NCI-H2029 treated with DMSO at 0.1 percent for 48 hours (cell line): ENCODE results near the gene CSMD2.
"Not testable (repeated sequence)": the region's sequence is repeated elsewhere in the genome, so short reads cannot be mapped to it uniquely, and the experiment has no call there.

Source experiments
- DNase-seq: peaks from one replicate; lab custom pipeline; 2025; lab: John Stamatoyannopoulos, UW

CSMD2 gene

GRCh38 chr1:33535334-33535733 lies 629.7 kb downstream of the CSMD2 start:
- no peak for DNase-seq

GRCh38 chr1:33532936-33533335 lies 632.1 kb downstream of the CSMD2 start:
- DNase-seq = no peak

GRCh38 chr1:33532250-33532649 lies 632.8 kb downstream of the CSMD2 start:
- no peak for DNase-seq

GRCh38 chr1:33529957-33530356 lies 635.1 kb downstream of the CSMD2 start:
- DNase-seq = no peak

GRCh38 chr1:33527934-33528333 lies 637.1 kb downstream of the CSMD2 start:
- DNase-seq = no peak

GRCh38 chr1:33524586-33524985 lies 640.4 kb downstream of the CSMD2 start:
- DNase-seq = no peak

- no peak for DNase-seq
These were observed 645.7 kb downstream of the CSMD2 start for GRCh38 chr1:33519240-33519884.

GRCh38 chr1:33517596-33518250 lies 647.3 kb downstream of the CSMD2 start:
- no peak for DNase-seq

- DNase-seq = no peak
These were observed 648.0 kb downstream of the CSMD2 start for GRCh38 chr1:33516891-33517567.

- no peak for DNase-seq
These were observed 648.6 kb downstream of the CSMD2 start for GRCh38 chr1:33516428-33516827.

GRCh38 chr1:33515607-33516006 lies 649.4 kb downstream of the CSMD2 start:
- no peak for DNase-seq

- no peak for DNase-seq
These were observed 649.9 kb downstream of the CSMD2 start for GRCh38 chr1:33515112-33515511.

- DNase-seq = no peak
These were observed 652.6 kb downstream of the CSMD2 start for GRCh38 chr1:33512226-33513011.

GRCh38 chr1:33509276-33509675 lies 655.8 kb downstream of the CSMD2 start:
- DNase-seq = not testable (repeated sequence)

GRCh38 chr1:33508151-33508550 lies 656.9 kb downstream of the CSMD2 start:
- DNase-seq = no peak

- no peak for DNase-seq
These were observed 657.4 kb downstream of the CSMD2 start for GRCh38 chr1:33507661-33508060.

GRCh38 chr1:33503506-33503905 lies 661.5 kb downstream of the CSMD2 start:
- no peak for DNase-seq

GRCh38 chr1:33502726-33503125 lies 662.3 kb downstream of the CSMD2 start:
- DNase-seq = no peak

GRCh38 chr1:33501774-33502173 lies 663.3 kb downstream of the CSMD2 start:
- no peak for DNase-seq

GRCh38 chr1:33501309-33501708 lies 663.7 kb downstream of the CSMD2 start:
- no peak for DNase-seq

- DNase-seq = no peak
These were observed 664.5 kb downstream of the CSMD2 start for GRCh38 chr1:33500547-33500946.

GRCh38 chr1:33497410-33497809 lies 667.6 kb downstream of the CSMD2 start:
- DNase-seq = no peak

GRCh38 chr1:33494929-33495328 lies 670.1 kb downstream of the CSMD2 start:
- no peak for DNase-seq
